GM21526 (cell line): ENCODE data around the gene RAB43.

Experiments used
- ATAC-seq: cut with Tn5 transposase; IDR thresholded peaks from one replicate; pipeline ENCODE4 v1.9.1; 2021; ENCODE audit warnings: moderate library complexity; ENCODE audit not compliant: unreplicated experiment, low FRiP score

Gene RAB43

GRCh38 chr3:129061888-129062834 is 59.4 kb downstream of the RAB43 start:
- ATAC-seq = no peak

GRCh38 chr3:129061023-129061887 is 60.3 kb downstream of the RAB43 start:
- ATAC-seq = no peak

GRCh38 chr3:129060276-129061022 is 61.2 kb downstream of the RAB43 start, which contains the start of gene GP9:
TSS of gene GP9 (plus strand) at chr3:129060779. CDS start at chr3:129061740, 961 bp downstream.
- no peak for ATAC-seq

GRCh38 chr3:129059311-129059958 is 62.2 kb downstream of the RAB43 start:
- no peak for ATAC-seq

- no peak for ATAC-seq
Observed at GRCh38 chr3:129058441-129059200, 63.0 kb downstream of the RAB43 start.

GRCh38 chr3:129057249-129057648 is 64.4 kb downstream of the RAB43 start:
- ATAC-seq = no peak

- no peak for ATAC-seq
Observed at GRCh38 chr3:129056451-129057173, 65.0 kb downstream of the RAB43 start.

- ATAC-seq = no peak
Observed at GRCh38 chr3:129054605-129055104, 66.9 kb downstream of the RAB43 start.

- no peak for ATAC-seq
Observed at GRCh38 chr3:129052675-129053074, 68.9 kb downstream of the RAB43 start.

GRCh38 chr3:129051871-129052340 is 69.7 kb downstream of the RAB43 start:
- no peak for ATAC-seq

- ATAC-seq = no peak
Observed at GRCh38 chr3:129050556-129051295, 70.9 kb downstream of the RAB43 start.

- no peak for ATAC-seq
Observed at GRCh38 chr3:129047553-129047839, 74.1 kb downstream of the RAB43 start.

GRCh38 chr3:129046732-129047552 is 74.7 kb downstream of the RAB43 start:
- ATAC-seq = no peak

- no peak for ATAC-seq
Observed at GRCh38 chr3:129046037-129046731, 75.4 kb downstream of the RAB43 start.

GRCh38 chr3:129045675-129046036 is 75.9 kb downstream of the RAB43 start:
- ATAC-seq = no peak

- no peak for ATAC-seq
Observed at GRCh38 chr3:129040579-129041300, 80.9 kb downstream of the RAB43 start.
